Activated CD8-positive, alpha-beta memory T cell treated with anti-CD3 and anti-CD28 coated beads, Interleukin-2, amount 50 U/mL, for 1 hour (primary cell): ENCODE measurements around the gene IL20RB.
"Not testable (repeated sequence)": the region's sequence is repeated elsewhere in the genome, so short reads cannot be mapped to it uniquely, and the experiment has no call there.

Experiments
- DNase-seq: peaks from one replicate; pipeline ENCODE4 v3.0.0-alpha.2; 2020; ENCODE audit errors: extremely low read depth

The IL20RB gene

DNA sequence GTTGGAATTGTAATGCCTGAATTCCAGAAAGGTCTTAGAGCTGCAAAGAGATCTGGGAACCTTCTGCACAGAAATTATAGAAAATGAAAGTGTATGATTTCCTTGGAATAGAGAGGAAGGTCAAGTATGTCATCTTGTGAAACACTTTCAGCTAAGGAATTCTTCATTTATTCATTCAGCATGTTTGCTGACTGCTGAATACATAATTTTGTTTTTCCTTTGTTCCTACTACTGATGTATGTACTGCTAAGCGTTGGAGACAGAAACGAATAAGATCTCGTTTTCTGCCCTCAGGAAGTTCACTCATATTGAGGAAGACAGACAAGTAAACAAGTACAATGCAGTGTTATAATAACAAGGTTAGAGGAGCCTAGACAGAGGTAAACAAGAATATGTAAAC, 14.3 kb upstream of the IL20RB start:
- no peak for DNase-seq

- no peak for DNase-seq
Measured at GRCh38 chr3:136946978-136947377, 10.8 kb upstream of the IL20RB start.

GRCh38 chr3:136947477-136947876, 10.3 kb upstream of the IL20RB start:
- no peak for DNase-seq

GRCh38 chr3:136949146-136949545, 8.6 kb upstream of the IL20RB start:
- DNase-seq: no peak

DNA sequence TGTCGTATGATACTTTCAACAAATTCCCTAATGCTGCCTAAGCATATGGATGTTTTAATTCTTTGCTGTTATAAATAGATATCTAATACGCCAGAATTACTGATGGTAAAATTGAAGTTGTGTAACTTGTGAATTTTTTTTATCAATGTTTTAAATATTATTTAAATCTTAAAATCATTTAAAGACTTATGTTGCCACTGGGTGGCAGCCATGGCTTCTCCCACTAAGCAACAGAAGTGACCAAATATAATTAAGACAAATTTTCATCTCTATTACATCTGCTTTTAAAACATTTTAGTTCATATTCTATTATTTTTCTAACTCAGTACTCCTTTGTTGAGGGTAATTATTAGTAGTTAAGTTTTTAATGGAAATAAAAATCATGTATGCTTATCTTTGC, 8.1 kb upstream of the IL20RB start:
- no peak for DNase-seq

- no peak for DNase-seq
Measured at GRCh38 chr3:136950623-136951022, 7.2 kb upstream of the IL20RB start.

DNA sequence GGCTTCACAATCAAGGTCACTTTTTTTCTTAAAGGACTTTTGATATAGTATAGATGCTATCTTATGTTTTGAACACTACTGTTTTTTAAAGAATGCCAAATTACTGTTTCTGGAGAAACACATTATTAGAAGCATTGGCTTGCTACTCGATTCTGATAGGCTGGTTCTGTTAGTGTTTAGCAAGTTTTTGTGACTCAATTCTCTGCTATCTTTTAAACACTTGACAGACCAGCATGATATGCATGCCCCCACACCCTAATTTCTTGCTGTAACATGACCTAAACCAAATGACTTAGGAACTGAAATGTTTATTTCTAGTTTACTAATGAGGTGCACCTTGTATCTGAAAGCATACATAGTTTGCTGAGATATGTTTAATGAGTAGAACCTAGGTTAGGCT, 5.5 kb upstream of the IL20RB start:
- no peak for DNase-seq

GRCh38 chr3:136954251-136954650, 3.5 kb upstream of the IL20RB start:
- DNase-seq: no peak

- no peak for DNase-seq
Measured at GRCh38 chr3:136954980-136955780, 2.6 kb upstream of the IL20RB start.

DNA sequence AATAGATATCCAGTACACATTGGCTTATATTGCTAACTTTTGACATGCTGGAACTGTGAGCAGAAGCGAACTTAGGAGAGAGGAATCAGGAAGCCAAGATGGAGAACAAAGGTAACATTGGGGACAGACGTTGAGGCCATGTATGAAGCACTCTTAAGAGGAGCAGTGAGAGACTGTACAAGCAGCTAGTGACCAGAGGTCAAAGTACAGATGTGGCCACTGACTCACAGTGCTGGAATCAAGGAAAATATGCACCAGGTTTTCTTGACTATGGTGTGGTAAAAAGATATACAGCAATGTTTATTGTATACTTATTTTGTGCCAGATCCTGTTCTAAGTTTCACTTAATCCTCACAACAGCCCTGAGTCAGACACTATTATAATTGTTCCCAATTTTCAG, 2.0 kb upstream of the IL20RB start:
- no peak for DNase-seq

DNA sequence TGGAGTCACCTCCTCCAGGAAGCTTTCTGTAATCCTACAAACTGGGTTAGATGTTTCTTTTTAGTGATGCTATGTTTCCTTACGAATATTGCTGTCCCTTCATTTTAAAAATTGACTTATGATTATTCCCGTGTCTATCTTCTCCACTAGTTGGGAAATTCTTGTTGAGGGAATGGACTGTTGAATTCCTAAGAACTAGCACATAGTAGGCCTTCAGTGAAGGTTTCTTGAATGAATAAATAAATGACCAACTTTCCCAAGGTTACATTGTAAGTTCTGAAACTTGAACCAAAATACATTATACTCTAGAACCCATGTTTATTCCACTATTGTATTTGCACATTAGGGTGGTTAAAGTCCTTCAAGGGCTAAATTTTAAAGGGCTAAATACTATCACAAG, 812 bp upstream of the IL20RB start:
- DNase-seq: no peak

GRCh38 chr3:136958939-136959338, 1.2 kb downstream of the IL20RB start:
- no peak for DNase-seq

GRCh38 chr3:136959599-136959998, 1.8 kb downstream of the IL20RB start:
- no peak for DNase-seq

GRCh38 chr3:136960838-136961836, 3.4 kb downstream of the IL20RB start:
- no peak for DNase-seq

DNA sequence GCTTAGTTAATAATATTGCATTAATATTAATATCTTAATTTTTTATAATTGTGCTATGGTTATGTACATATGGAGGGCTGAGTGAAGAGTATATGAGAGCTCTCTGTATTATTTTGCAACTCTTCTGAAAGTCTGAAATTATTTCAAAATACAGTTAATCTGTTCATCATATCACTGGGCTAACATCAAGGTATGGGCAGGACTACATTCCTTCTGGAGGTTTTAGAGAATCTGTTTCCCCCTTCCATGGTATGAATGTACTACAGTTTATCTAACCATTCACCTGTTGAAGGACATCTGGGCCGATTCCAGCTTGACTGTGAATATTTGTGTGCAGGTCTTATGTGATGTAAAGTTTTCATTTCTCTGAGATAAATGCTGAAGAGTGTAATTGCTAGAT, 5.1 kb downstream of the IL20RB start:
- no peak for DNase-seq

GRCh38 chr3:136969539-136969938, 11.8 kb downstream of the IL20RB start:
- DNase-seq: not testable (repeated sequence)

DNA sequence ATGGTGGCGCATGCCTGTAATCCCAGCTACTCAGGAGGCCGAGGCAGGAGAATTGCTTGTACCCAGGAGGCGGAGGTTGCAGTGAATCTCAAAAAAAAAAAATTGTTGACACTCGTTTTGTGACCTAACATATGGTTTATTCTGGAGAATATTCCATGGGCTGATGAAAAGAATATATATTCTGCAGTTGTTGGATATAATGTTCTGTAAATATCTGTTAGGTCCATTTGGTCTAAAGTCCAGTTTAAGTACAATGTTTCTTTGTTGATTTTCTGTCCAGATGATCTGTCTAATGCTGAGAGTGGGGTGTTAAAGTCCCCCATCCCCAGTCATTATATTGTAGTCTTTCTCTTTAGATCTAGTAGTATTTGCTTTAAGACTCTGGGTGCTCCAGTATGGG, 15.6 kb downstream of the IL20RB start:
- no peak for DNase-seq

- DNase-seq: no peak
Measured at GRCh38 chr3:136974670-136975069, 16.9 kb downstream of the IL20RB start.

DNA sequence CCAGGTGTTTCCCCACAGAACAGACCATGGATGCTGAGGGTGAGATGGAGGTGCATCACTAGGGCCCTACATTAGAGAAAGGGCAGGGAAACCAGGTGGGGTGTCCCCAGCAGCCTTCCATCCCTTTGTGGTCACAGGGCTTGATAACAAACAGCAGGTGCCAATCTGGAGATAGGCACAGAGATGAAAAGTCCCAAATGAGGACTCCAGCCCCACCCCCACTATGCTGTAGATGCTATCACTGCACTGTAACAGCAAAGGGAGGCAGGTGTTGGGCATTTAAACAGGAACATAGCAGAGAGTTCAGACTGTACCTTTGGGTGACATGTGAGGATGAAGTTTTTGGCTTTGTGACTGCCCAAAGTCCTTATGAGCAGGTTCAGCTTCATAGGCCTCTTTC, 21.4 kb downstream of the IL20RB start:
- DNase-seq: no peak

DNA sequence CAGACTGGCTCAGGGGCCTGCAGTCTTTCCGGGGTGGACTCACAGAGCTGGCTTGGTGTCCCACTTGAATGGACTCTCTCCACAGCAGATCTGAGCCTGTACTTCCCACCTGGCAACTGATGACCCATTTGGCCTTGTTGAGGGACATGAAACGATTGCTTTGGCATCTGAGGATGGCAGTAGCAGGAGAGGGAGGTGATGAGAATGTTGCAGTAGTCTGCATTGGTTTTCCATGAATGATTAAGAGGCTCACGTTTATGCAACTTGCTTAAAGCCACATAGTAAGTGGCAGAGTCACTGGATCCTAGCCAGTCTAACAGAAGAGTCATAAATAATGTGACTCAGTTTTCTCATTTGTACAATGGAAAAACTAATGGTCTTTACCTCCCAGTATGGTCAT, 21.9 kb downstream of the IL20RB start:
- DNase-seq: no peak

GRCh38 chr3:136982033-136982432, 24.2 kb downstream of the IL20RB start:
- DNase-seq: no peak

DNA sequence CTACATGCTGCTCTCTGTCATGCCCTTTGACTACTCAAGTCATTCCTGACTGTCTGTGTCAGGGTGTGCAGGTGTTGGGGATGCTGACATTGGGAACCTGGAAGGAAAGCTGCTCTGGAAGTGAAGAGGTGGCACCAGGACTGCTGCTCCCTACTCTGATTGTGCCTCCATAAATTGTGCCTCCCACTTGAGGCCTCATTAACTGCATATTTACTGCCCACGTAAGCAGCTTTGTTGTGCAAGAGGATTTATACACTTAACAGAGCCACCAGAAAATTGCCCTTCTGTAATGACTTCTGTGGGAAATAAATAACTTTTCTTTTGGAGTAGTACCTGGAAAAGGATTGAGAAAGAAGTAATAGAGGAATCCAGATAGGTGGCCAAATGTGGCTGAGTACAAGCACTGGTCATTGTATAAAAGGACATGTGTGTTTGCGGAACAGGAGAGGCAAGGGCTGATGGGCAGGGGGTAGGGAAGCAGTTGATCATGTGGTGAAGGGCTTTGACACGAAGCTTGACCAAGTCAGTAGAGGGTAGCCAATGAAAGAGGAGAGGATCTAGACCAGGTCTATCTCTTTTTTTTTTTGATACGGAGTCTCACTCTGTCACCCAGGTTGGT, 24.8 kb downstream of the IL20RB start:
- no peak for DNase-seq
